H1 (cell line): ENCODE measurements around the gene CSNK1G2. TPM values are rescaled to one million over a fixed set of nuclear protein-coding genes. Genes with fewer than 3 reads are reported as not detected.

ENCODE experiments used
- CTCF ChIA-PET: fragments of 300-600 bp; sonication (Branson Sonifier 250); formaldehyde crosslinking; loops from one replicate; lab custom pipeline; 2021; ENCODE audit not compliant: partially characterized antibody; lab: Charles Lee
- POLR2A ChIA-PET: fragments of 300-600 bp; sonication (Branson Sonifier 250); formaldehyde crosslinking; loops from one replicate; lab custom pipeline; 2021; ENCODE audit warnings: inconsistent platforms; ENCODE audit not compliant: partially characterized antibody; lab: Charles Lee
- DNase-seq, 2 experiments: peaks; one replicate each; pipeline versions ENCODE4 v3.0.0 to v3.0.0-alpha.2; 2010 to 2022; ENCODE audit warnings: low spot score in 2 of 2, low read depth in 1 of 2, mixed read lengths in 1 of 2
- FAIRE-seq: peaks from 2 replicates; lab custom pipeline; 2011; peaks lifted over from hg19 to GRCh38; lab: Jason Lieb, UNC
- H2AFZ ChIP-seq: 2 replicates; pipeline ENCODE4 v1.8.1; 2012; ENCODE audit warnings: low read length, inconsistent platforms
- H2AK5ac ChIP-seq: 2 replicates; pipeline ENCODE4 v1.6.1; 2013; ENCODE audit warnings: low read depth, low read length
- H2BK120ac ChIP-seq: replicated peaks from 2 replicates; pipeline ENCODE3; 2013; ENCODE audit warnings: low read depth, low read length, inconsistent platforms
- H2BK12ac ChIP-seq: 2 replicates; pipeline ENCODE4 v1.6.1; 2013; ENCODE audit warnings: low read depth, low read length
- H2BK15ac ChIP-seq: 2 replicates; pipeline ENCODE4 v1.6.1; 2013; ENCODE audit warnings: low read length
- H2BK20ac ChIP-seq: 2 replicates; pipeline ENCODE4 v1.6.1; 2013; ENCODE audit warnings: low read length
- H2BK5ac ChIP-seq: 2 replicates; pipeline ENCODE4 v1.6.1; 2013; ENCODE audit warnings: low read depth, low read length
- H3K14ac ChIP-seq: 2 replicates; pipeline ENCODE4 v1.6.1; 2013; ENCODE audit warnings: inconsistent platforms; ENCODE audit not compliant: insufficient read length
- H3K18ac ChIP-seq: 2 replicates; pipeline ENCODE4 v1.6.1; 2013; ENCODE audit warnings: low read length; ENCODE audit errors: extremely low read depth
- H3K23ac ChIP-seq: 2 replicates; pipeline ENCODE4 v1.6.1; 2013; ENCODE audit warnings: inconsistent platforms; ENCODE audit not compliant: insufficient read length
- H3K23me2 ChIP-seq: 2 replicates; pipeline ENCODE4 v1.6.1; 2013; ENCODE audit warnings: low read depth, low read length
- H3K27ac ChIP-seq: 2 replicates; pipeline ENCODE4 v1.6.1; 2011; ENCODE audit warnings: low read depth, low read length, inconsistent platforms
- H3K27me3 ChIP-seq, 4 experiments: replicated peaks in 1 of 4; 1 replicate in 1 of 4; 2 replicates in 3 of 4; pipeline versions ENCODE4 v1.6.1 to v1.8.1; 2011 to 2013; ENCODE audit warnings: low read length in 3 of 4, mild to moderate bottlenecking in 3 of 4, inconsistent platforms in 2 of 4, mixed read lengths in 2 of 4, moderate library complexity in 1 of 4; ENCODE audit not compliant: control insufficient read depth in 3 of 4, insufficient read depth in 3 of 4; ENCODE audit errors: extremely low read depth in 1 of 4
- H3K36me3 ChIP-seq, 4 experiments: 2 replicates each; pipeline versions ENCODE4 v1.6.1 to v1.8.1; 2011 to 2013; ENCODE audit warnings: mild to moderate bottlenecking in 4 of 4, low read length in 3 of 4, moderate library complexity in 2 of 4, control low read depth in 1 of 4, inconsistent platforms in 1 of 4; ENCODE audit not compliant: insufficient read depth in 4 of 4, control insufficient read depth in 2 of 4
- H3K4ac ChIP-seq: replicated peaks from 2 replicates; pipeline ENCODE3; 2013; ENCODE audit warnings: low read length, low read depth, mixed read lengths, inconsistent platforms; ENCODE audit not compliant: insufficient read length
- H3K4me1 ChIP-seq, 4 experiments: replicated peaks in 1 of 4; 1 replicate in 1 of 4; 2 replicates in 3 of 4; pipeline versions ENCODE4 v1.6.1 to v1.8.1; 2011 to 2013; ENCODE audit warnings: low read length in 3 of 4, inconsistent platforms in 2 of 4, mixed read lengths in 1 of 4; ENCODE audit not compliant: insufficient read depth in 4 of 4, control insufficient read depth in 3 of 4
- H3K4me2 ChIP-seq, 2 experiments: 2 replicates each; pipeline versions ENCODE4 v1.6.1 to v1.8.1; 2011 to 2013; ENCODE audit warnings: low read depth in 2 of 2, low read length in 2 of 2, control low read depth in 1 of 2, inconsistent platforms in 1 of 2, mild to moderate bottlenecking in 1 of 2; ENCODE audit not compliant: insufficient read depth in 1 of 2
- H3K4me3 ChIP-seq, 4 experiments: fragments of 200-600, 300-600 bp in 1 of 4; sonication (generic), shearing (Covaris generic), sonication (Bioruptor Twin) in 1 of 4; 2 replicates each; pipeline versions ENCODE4 v1.5.1 to v1.8.1; 2011 to 2016; ENCODE audit warnings: low read length in 4 of 4, low read depth in 3 of 4, control low read depth in 2 of 4, inconsistent platforms in 2 of 4, mild to moderate bottlenecking in 2 of 4, mixed read lengths in 1 of 4, moderate library complexity in 1 of 4; ENCODE audit not compliant: insufficient read depth in 2 of 4; ENCODE audit errors: extremely low read depth in 1 of 4
- H3K56ac ChIP-seq: replicated peaks from 2 replicates; pipeline ENCODE3; 2013; ENCODE audit warnings: low read depth, mild to moderate bottlenecking, mixed read lengths, low read length, inconsistent platforms; ENCODE audit not compliant: insufficient read length
- H3K79me1 ChIP-seq: 2 replicates; pipeline ENCODE4 v1.6.1; 2013; ENCODE audit warnings: low read depth, low read length, control low read depth
- H3K79me2 ChIP-seq, 2 experiments: 2 replicates each; pipeline versions ENCODE4 v1.6.1 to v1.8.1; 2012 to 2013; ENCODE audit warnings: low read length in 2 of 2, mild to moderate bottlenecking in 2 of 2, inconsistent platforms in 1 of 2; ENCODE audit not compliant: insufficient read depth in 2 of 2, control insufficient read depth in 1 of 2
- H3K9ac ChIP-seq, 4 experiments: replicated peaks in 1 of 4; 1 replicate in 1 of 4; 2 replicates in 3 of 4; pipeline versions ENCODE4 v1.6.1 to v1.8.1; 2011 to 2013; ENCODE audit warnings: low read depth in 3 of 4, low read length in 3 of 4, control low read depth in 2 of 4, mild to moderate bottlenecking in 2 of 4, moderate library complexity in 2 of 4, inconsistent platforms in 1 of 4; ENCODE audit errors: extremely low read depth in 1 of 4
- H3K9me3 ChIP-seq, 2 experiments: 2 replicates each; pipeline versions ENCODE4 v1.6.1 to v1.8.1; 2012 to 2013; ENCODE audit warnings: mild to moderate bottlenecking in 2 of 2, moderate library complexity in 2 of 2, control low read depth in 1 of 2, inconsistent platforms in 1 of 2, low read depth in 1 of 2, low read length in 1 of 2, mixed read lengths in 1 of 2; ENCODE audit not compliant: insufficient read depth in 2 of 2
- H4K20me1 ChIP-seq, 2 experiments: replicated peaks in 1 of 2; 2 replicates each; pipeline versions ENCODE3 to v1.8.1; 2011 to 2013; ENCODE audit warnings: inconsistent platforms in 2 of 2, low read length in 2 of 2, mild to moderate bottlenecking in 1 of 2; ENCODE audit not compliant: insufficient read depth in 2 of 2, control insufficient read depth in 1 of 2
- H4K5ac ChIP-seq: 2 replicates; pipeline ENCODE4 v1.6.1; 2013; ENCODE audit warnings: low read length, low read depth, mixed read lengths, inconsistent platforms; ENCODE audit not compliant: insufficient read length
- H4K8ac ChIP-seq: 2 replicates; pipeline ENCODE4 v1.8.0; 2013; ENCODE audit warnings: mild to moderate bottlenecking, moderate library complexity, low read length, inconsistent platforms; ENCODE audit not compliant: insufficient read depth; ENCODE audit errors: extremely low read depth
- H4K91ac ChIP-seq: replicated peaks from 2 replicates; pipeline ENCODE3; 2013; ENCODE audit warnings: low read length, mixed read lengths, inconsistent platforms; ENCODE audit not compliant: insufficient read length
- BCL11A ChIP-seq, 2 experiments: IDR thresholded peaks; one replicate each; pipeline ENCODE4 v1.6.1; 2011; ENCODE audit warnings: low read depth in 2 of 2, low read length in 2 of 2, mild to moderate bottlenecking in 2 of 2
- RAD21 ChIP-seq, 2 experiments: IDR thresholded peaks in 1 of 2; conservative IDR thresholded peaks in 1 of 2; 2 replicates each; pipeline ENCODE4 v1.6.1; 2011; ENCODE audit warnings: low read depth in 2 of 2, low read length in 2 of 2, improper control_type of control experiment in 1 of 2, inconsistent platforms in 1 of 2, mild to moderate bottlenecking in 1 of 2, moderate library complexity in 1 of 2
- SIX5 ChIP-seq: IDR thresholded peaks from 2 replicates; pipeline ENCODE4 v1.6.1; 2011; ENCODE audit warnings: mild to moderate bottlenecking, low read depth, low read length
- SRF ChIP-seq: IDR thresholded peaks from 2 replicates; pipeline ENCODE4 v1.6.1; 2011; ENCODE audit warnings: mild to moderate bottlenecking, low read depth, low read length, moderate library complexity
- USF2 ChIP-seq: IDR thresholded peaks from 2 replicates; pipeline ENCODE4 v1.6.1; 2011; ENCODE audit warnings: low read length, improper control_type of control experiment
- WGBS, 2 experiments: shearing (Covaris generic) in 1 of 2; methylation state at CpG; one replicate each; pipeline versions ENCODE4 v1.1.6 to v1.1.7; 2013 to 2015; ENCODE audit warnings: low lambda C conversion rate in 2 of 2, mixed read lengths in 2 of 2, inconsistent platforms in 1 of 2, low coverage in 1 of 2, missing lambda C conversion rate in 1 of 2; ENCODE audit not compliant: insufficient replicate concordance in 2 of 2, insufficient coverage in 1 of 2, insufficient read length in 1 of 2; ENCODE audit errors: extremely low coverage in 1 of 2, missing lambda C conversion rate in 1 of 2; 5-methylcytosine and 5-hydroxymethylcytosine counted together
- polyA plus RNA-seq, 7 experiments: library from polyadenylated mRNA; depleted of rRNA in 3 of 7; stranded (reverse) in 5 of 7; unstranded in 2 of 7; fragments of >200 nt in 5 of 7; fragments of 200-250 nt in 2 of 7; gene quantifications; 1 replicate in 5 of 7; 2 replicates in 1 of 7; 4 replicates in 1 of 7; pipeline versions ENCODE4 v1.2.1 to v1.2.3, GENCODE V29; 2011 to 2013; ENCODE audit warnings: missing spikeins in 2 of 7, mixed read lengths in 2 of 7
- total RNA-seq: library from RNA; stranded (reverse); fragmentation: NEBNext Ultra II Directional; extraction: Animal tissue kit (Norgen Biotek cat#: 25700); gene quantifications from 2 replicates; pipeline ENCODE4 v1.2.1, GENCODE V29; 2021

The CSNK1G2 gene
- total and polyA plus RNA-seq, 2 of the 8 experiments (the other 6 are each of a cell fraction or from before 2014, with no cell fraction given): 99.5 to 130 TPM

GRCh38 chr19:1975162-1975480, 34.1 kb downstream of the CSNK1G2 start:
- H4K91ac ChIP-seq: no peak overlapping the region
- H3K4me2 ChIP-seq: no peak overlapping the region
- POLR2A ChIA-PET: interaction anchor here (0.9 to 1.2 kb wide), 5 partner anchors 10 to 76 kb away, joined by 3 to 5 read pairs (median 3); no protein-coding TSS in a partner anchor
- H3K56ac ChIP-seq: no peak overlapping the region
- H3K18ac ChIP-seq: no peak overlapping the region
- WGBS, 2 experiments: 96% methylated on average over 14 of the region's 20 CpGs; no CpG with 5 or more reads in 1 of the 2 experiments
- no peak overlapping the region for H2BK120ac ChIP-seq
- no peak overlapping the region for H3K4me3 ChIP-seq
- H3K14ac ChIP-seq: no peak overlapping the region
- CTCF ChIA-PET: interaction anchor here (0.5 to 1.6 kb wide), 9 partner anchors 22 to 602 kb away, joined by 3 to 6 read pairs (median 4); no protein-coding TSS in a partner anchor
- no peaks in the 10 kb centered on the region for H3K9me3 ChIP-seq
- no peak overlapping the region for H2AFZ ChIP-seq
- H2BK15ac ChIP-seq: no peak overlapping the region
- H3K27ac ChIP-seq: no peak overlapping the region
- H3K23me2 ChIP-seq: no peaks in the 10 kb centered on the region
- no peaks in the 10 kb centered on the region for H3K4me1 ChIP-seq
- DNase-seq: no peak
- H3K36me3 ChIP-seq: peaks cover under 1 to 31% (median 2%) of the 10 kb centered on the region in 4 experiments; a peak in 7 of 8 replicates
- no peak overlapping the region for H3K23ac ChIP-seq
- H4K8ac ChIP-seq: no peak overlapping the region
- H2AK5ac ChIP-seq: no peak overlapping the region
- TF ChIP-seq RAD21 (IDR thresholded peaks at IDR 0.05 in 1 of 2, conservative IDR thresholded peaks at IDR 0.05 in 1 of 2; ENCODE audit: low read depth in 2 of 2, low read length in 2 of 2) (no peak), BCL11A (IDR thresholded peaks at IDR 0.05; ENCODE audit: low read depth in 2 of 2, low read length in 2 of 2) (no peak), SIX5 (no peak), SRF (no peak), USF2 (no peak)
- TF ChIP-seq, all 59 proteins: peak for 0
- Histone ChIP-seq H3K4ac (no peak overlapping the region), H3K27me3 (no peaks in the 10 kb centered on the region), H2BK20ac (no peak overlapping the region), H2BK12ac (no peak overlapping the region), H2BK5ac (no peak overlapping the region), H3K79me1 (peaks cover 16% of the 10 kb centered on the region), H4K20me1 (peaks cover 25 to 31% of the 10 kb centered on the region in 2 experiments), H4K5ac (no peak overlapping the region), H3K9ac (no peak overlapping the region), H3K79me2 (peaks cover 0 to 41% of the 10 kb centered on the region in 2 experiments; a peak in 2 of 4 replicates)
- FAIRE-seq: no peak
